GM23338 (cell line): ENCODE data around the gene CLDN15. TPM values are rescaled to one million over a fixed set of nuclear protein-coding genes. Genes with fewer than 3 reads are reported as not detected.
A peak's percentile ranks its signal among the peaks of the same experiment; 100 is the strongest.

Experiments
- ATAC-seq: fragments of 200-7000 bp; cut with Tn5 transposase; 3 replicates; pipeline ENCODE4 v1.9.1; 2020
- DNase-seq: peaks from one replicate; pipeline ENCODE4 v3.0.0-alpha.2; 2015; ENCODE audit warnings: low spot score
- H2AFZ ChIP-seq: fragments of 200-600 bp; sonication (generic); 2 replicates; pipeline ENCODE4 v1.8.0; 2016; ENCODE audit warnings: antibody characterized with exemption, mild to moderate bottlenecking, moderate library complexity
- H3F3A ChIP-seq: fragments of 200-600 bp; sonication (generic); replicated peaks from 2 replicates; pipeline ENCODE4 v1.8.0; 2017; ENCODE audit warnings: antibody characterized with exemption, mixed run types, low read depth
- H3K27ac ChIP-seq: fragments of 200-600 bp; sonication (generic); 2 replicates; pipeline ENCODE4 v1.6.1; 2016; ENCODE audit warnings: low read depth
- H3K27me3 ChIP-seq: fragments of 200-600 bp; sonication (generic); 2 replicates; pipeline ENCODE4 v1.8.0; 2016; ENCODE audit warnings: mild to moderate bottlenecking, mixed run types, moderate library complexity; ENCODE audit not compliant: insufficient read depth
- H3K36me3 ChIP-seq: fragments of 200-600 bp; sonication (generic); 2 replicates; pipeline ENCODE4 v1.8.0; 2016; ENCODE audit warnings: mild to moderate bottlenecking; ENCODE audit not compliant: insufficient read depth
- H3K4me1 ChIP-seq: fragments of 200-600 bp; sonication (generic); 2 replicates; pipeline ENCODE4 v1.8.0; 2016; ENCODE audit warnings: mild to moderate bottlenecking, moderate library complexity; ENCODE audit not compliant: insufficient read depth
- H3K4me2 ChIP-seq: fragments of 200-600 bp; sonication (generic); 2 replicates; pipeline ENCODE4 v1.7.1; 2017; ENCODE audit warnings: mixed run types
- H3K4me3 ChIP-seq: fragments of 200-600 bp; sonication (generic); 2 replicates; pipeline ENCODE4 v1.6.1; 2016; ENCODE audit warnings: mixed run types
- H3K79me2 ChIP-seq: fragments of 200-600 bp; sonication (generic); replicated peaks from 2 replicates; pipeline ENCODE4 v1.8.0; 2017; ENCODE audit warnings: mild to moderate bottlenecking; ENCODE audit not compliant: insufficient read depth
- H3K9me2 ChIP-seq: fragments of 200-600 bp; sonication (generic); 2 replicates; pipeline ENCODE4 v1.8.0; 2017; ENCODE audit not compliant: insufficient read depth
- H4K20me1 ChIP-seq: fragments of 200-600 bp; sonication (generic); replicated peaks from 2 replicates; pipeline ENCODE4 v1.8.0; 2017; ENCODE audit warnings: mild to moderate bottlenecking; ENCODE audit not compliant: insufficient read depth
- H3K27ac Mint-ChIP-seq: 2 replicates; pipeline ENCODE4 v1.8.0; 2020; ENCODE audit warnings: inconsistent platforms, mild to moderate bottlenecking, moderate library complexity, mixed read lengths
- H3K27me3 Mint-ChIP-seq: 3 replicates; pipeline ENCODE4 v1.8.0; 2022; ENCODE audit warnings: low read depth, mild to moderate bottlenecking, moderate library complexity, mixed read lengths, inconsistent platforms; ENCODE audit not compliant: insufficient read depth, poor library complexity
- H3K36me3 Mint-ChIP-seq: 3 replicates; pipeline ENCODE4 v1.8.0; 2021; ENCODE audit warnings: low read depth, mild to moderate bottlenecking, inconsistent platforms, moderate library complexity, mixed read lengths
- H3K4me1 Mint-ChIP-seq: 3 replicates; pipeline ENCODE4 v1.8.0; 2020; ENCODE audit warnings: mild to moderate bottlenecking, inconsistent platforms, mixed read lengths
- H3K4me3 Mint-ChIP-seq: 3 replicates; pipeline ENCODE4 v1.8.0; 2021; ENCODE audit warnings: moderate library complexity, mild to moderate bottlenecking, inconsistent platforms, mixed read lengths
- H3K9me3 Mint-ChIP-seq: 3 replicates; pipeline ENCODE4 v1.8.0; 2020; ENCODE audit warnings: moderate library complexity, mild to moderate bottlenecking, inconsistent platforms, mixed read lengths
- CREB1 ChIP-seq: fragments of 250-450 bp; sonication (Bioruptor Pico); IDR thresholded peaks from 2 replicates; pipeline ENCODE4 v1.5.0; 2020; ENCODE audit warnings: low read depth, mild to moderate bottlenecking, moderate library complexity
- ETS1 ChIP-seq: IDR thresholded peaks from 2 replicates; pipeline ENCODE4 v1.6.1; 2016; ENCODE audit warnings: antibody characterized with exemption
- EZH2 ChIP-seq: fragments of 200-600 bp; sonication (generic); IDR thresholded peaks from one replicate; pipeline ENCODE4 v1.8.0; 2017; ENCODE audit warnings: antibody characterized with exemption, mild to moderate bottlenecking, low read depth; ENCODE audit not compliant: unreplicated experiment
- POLR2AphosphoS5 ChIP-seq: IDR thresholded peaks from 2 replicates; pipeline ENCODE4 v1.6.1; 2016; ENCODE audit warnings: antibody characterized with exemption, low read depth
- REST ChIP-seq: IDR thresholded peaks from one replicate; pipeline ENCODE4 v1.6.1; 2018; ENCODE audit warnings: antibody characterized with exemption; ENCODE audit not compliant: unreplicated experiment
- ZNF114 ChIP-seq: fragments of 250-450 bp; sonication (Bioruptor Pico); IDR thresholded peaks from 2 replicates; pipeline ENCODE4 v1.5.0; 2020; ENCODE audit warnings: mild to moderate bottlenecking, moderate library complexity
- ZNF331 ChIP-seq: fragments of 250-450 bp; sonication (Bioruptor Pico); IDR thresholded peaks from 2 replicates; pipeline ENCODE4 v1.5.0; 2020; ENCODE audit warnings: low read depth, mild to moderate bottlenecking, moderate library complexity
- polyA plus RNA-seq: library from polyadenylated mRNA; unstranded; fragments of >200 nt; fragmentation: Nextera tagmentation; extraction: Ambion mirVana; gene quantifications from 2 replicates; pipeline ENCODE4 v1.2.1, GENCODE V29; 2016
- total RNA-seq: library from RNA; depleted of rRNA; stranded (reverse); fragments of >200 nt; shearing (Covaris generic); gene quantifications from 2 replicates; pipeline ENCODE4 v1.2.3, GENCODE V29; 2014

CLDN15 gene
- total and polyA plus RNA-seq, 2 experiments from 2014 or later = 3.6 to 4.1 TPM

GRCh38 chr7:101233907-101234547 is 3.6 kb downstream of the CLDN15 start (continued):
- TF ChIP-seq REST (no peak), CREB1 (CRISPR knock-in tag) (no peak), EZH2 (no peak), POLR2AphosphoS5 (no peak), ZNF114 (CRISPR knock-in tag) (no peak), ZNF331 (CRISPR knock-in tag) (no peak)

- H3K36me3 ChIP-seq = no peaks in the 10 kb centered on the region
- H3K4me2 ChIP-seq = peak overlapping the region; percentile 94
- no peak overlapping the region for H3K27ac Mint-ChIP-seq
Measured at GRCh38 chr7:101232141-101232850, 5.3 kb downstream of the CLDN15 start.

More at GRCh38 chr7:101232141-101232850, 5.3 kb downstream of the CLDN15 start:
- ATAC-seq (peak; percentile 88), DNase-seq (peak; percentile 89)
- Mint-ChIP-seq H3K9me3 (no peaks in the 10 kb centered on the region), H3K27me3 (peaks cover 14% of the 10 kb centered on the region), H3K36me3 (peaks cover 15% of the 10 kb centered on the region), H3K4me1 (peaks cover 23% of the 10 kb centered on the region), H3K4me3 (peak overlapping the region; percentile 73)
- Histone ChIP-seq H3K4me1 (peaks cover 26% of the 10 kb centered on the region; the same call in 1 of the 2 replicates), H3K4me3 (peak overlapping the region; percentile 92), H3K27ac (peak overlapping the region; percentile 76), H4K20me1 (no peaks in the 10 kb centered on the region), H3K27me3 (no peaks in the 10 kb centered on the region), H3K9me2 (no peaks in the 10 kb centered on the region), H2AFZ (peak overlapping the region; percentile 92), H3K79me2 (no peaks in the 10 kb centered on the region), H3F3A (peaks cover 28% of the 10 kb centered on the region)
- TF ChIP-seq POLR2AphosphoS5 (peak; percentile 74), ZNF114 (CRISPR knock-in tag) (no peak), ETS1 (0 out of 2 replicates have a peak, but pooled peaks have one; percentile 32)
